Colonic mucosa (tissue), 4 donors: ENCODE measurements around the gene NPB. TPM values are rescaled to one million over a fixed set of nuclear protein-coding genes. Genes with fewer than 3 reads are reported as not detected.

Experiments used
- DNase-seq: peaks from one replicate; pipeline ENCODE4 v3.0.0-alpha.2; 2020
- H3K27ac ChIP-seq: fragments of 200-600 bp; one replicate; pipeline ENCODE4 v1.8.0; 2021
- H3K27me3 ChIP-seq: fragments of 200-600 bp; one replicate; pipeline ENCODE4 v1.8.0; 2021
- H3K36me3 ChIP-seq: fragments of 200-600 bp; one replicate; pipeline ENCODE4 v1.8.0; 2021
- H3K4me1 ChIP-seq: fragments of 200-600 bp; one replicate; pipeline ENCODE4 v1.8.0; 2021; ENCODE audit warnings: mild to moderate bottlenecking
- H3K4me3 ChIP-seq: fragments of 200-600 bp; one replicate; pipeline ENCODE4 v1.8.0; 2021
- H3K9ac ChIP-seq, 2 donors: one replicate each; pipeline ENCODE4 v1.7.0; 2013; ENCODE audit warnings: control low read depth in 2 of 2, low read depth in 2 of 2, low read length in 2 of 2
- H3K9me3 ChIP-seq: fragments of 200-600 bp; one replicate; pipeline ENCODE4 v1.8.0; 2021
- intact Hi-C: fragments of 100-400 bp; cut with DNase I; formaldehyde crosslinking; loops from one replicate; pipeline ENCODE4 v1.14.1; 2022
- total RNA-seq, 2 donors: library from RNA; stranded (reverse); fragmentation: NEBNext Ultra II Directional in 1 of 2; extraction: Animal tissue kit (Norgen Biotek cat#: 25700) in 1 of 2; gene quantifications; one replicate each; pipeline ENCODE4 v1.2.1, GENCODE V29; 2021
- TF ChIP-seq, protein P1 (sequence below): fragments of 200-600 bp; IDR thresholded peaks from one replicate; pipeline ENCODE4 v1.8.0; 2022; ENCODE audit warnings: antibody characterized with exemption, mild to moderate bottlenecking
- donor health status: healthy.
- donor health status: DM: no; HTN: no; CAD: no.
- donor health status: DM: no; HTN: no; CAD: no.

The NPB gene
- total RNA-seq, 2 donors from 2014 or later, result 0.22 TPM; not detected in 1

DNA sequence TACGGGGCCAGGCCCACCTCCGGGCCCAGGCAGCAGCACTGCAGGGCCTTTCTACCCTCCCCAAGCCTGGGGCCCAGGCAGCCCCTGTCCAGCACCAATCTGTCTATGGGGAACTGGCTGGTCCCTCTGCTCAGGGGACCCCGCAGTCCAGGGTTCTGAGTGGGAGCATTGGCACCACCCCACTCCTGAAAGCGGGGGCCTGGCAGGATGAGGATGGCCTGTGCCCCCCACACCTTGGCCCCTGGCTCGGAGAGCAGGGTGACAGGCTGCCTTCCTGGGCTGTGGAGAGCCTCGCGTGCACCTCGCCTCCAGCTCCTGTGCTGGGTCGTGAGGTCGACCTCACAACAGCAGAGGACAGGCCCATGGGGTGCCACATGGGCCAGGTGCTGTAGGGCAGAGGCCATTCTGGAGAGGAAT, 1.4 kb downstream of the NPB start:
- TF ChIP-seq, protein P1, sequence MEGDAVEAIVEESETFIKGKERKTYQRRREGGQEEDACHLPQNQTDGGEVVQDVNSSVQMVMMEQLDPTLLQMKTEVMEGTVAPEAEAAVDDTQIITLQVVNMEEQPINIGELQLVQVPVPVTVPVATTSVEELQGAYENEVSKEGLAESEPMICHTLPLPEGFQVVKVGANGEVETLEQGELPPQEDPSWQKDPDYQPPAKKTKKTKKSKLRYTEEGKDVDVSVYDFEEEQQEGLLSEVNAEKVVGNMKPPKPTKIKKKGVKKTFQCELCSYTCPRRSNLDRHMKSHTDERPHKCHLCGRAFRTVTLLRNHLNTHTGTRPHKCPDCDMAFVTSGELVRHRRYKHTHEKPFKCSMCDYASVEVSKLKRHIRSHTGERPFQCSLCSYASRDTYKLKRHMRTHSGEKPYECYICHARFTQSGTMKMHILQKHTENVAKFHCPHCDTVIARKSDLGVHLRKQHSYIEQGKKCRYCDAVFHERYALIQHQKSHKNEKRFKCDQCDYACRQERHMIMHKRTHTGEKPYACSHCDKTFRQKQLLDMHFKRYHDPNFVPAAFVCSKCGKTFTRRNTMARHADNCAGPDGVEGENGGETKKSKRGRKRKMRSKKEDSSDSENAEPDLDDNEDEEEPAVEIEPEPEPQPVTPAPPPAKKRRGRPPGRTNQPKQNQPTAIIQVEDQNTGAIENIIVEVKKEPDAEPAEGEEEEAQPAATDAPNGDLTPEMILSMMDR, result no peak
- H3K36me3 ChIP-seq, result no peaks in the 10 kb centered on the region
- no peak for DNase-seq
- no peaks in the 10 kb centered on the region for H3K9me3 ChIP-seq
- H3K4me3 ChIP-seq, result no peak overlapping the region
- H3K9ac ChIP-seq, result no peak overlapping the region
- peaks cover 4% of the 10 kb centered on the region for H3K27me3 ChIP-seq
- intact Hi-C loops, result no loop called here
- H3K27ac ChIP-seq, result no peak overlapping the region
- H3K4me1 ChIP-seq, result no peaks in the 10 kb centered on the region

DNA sequence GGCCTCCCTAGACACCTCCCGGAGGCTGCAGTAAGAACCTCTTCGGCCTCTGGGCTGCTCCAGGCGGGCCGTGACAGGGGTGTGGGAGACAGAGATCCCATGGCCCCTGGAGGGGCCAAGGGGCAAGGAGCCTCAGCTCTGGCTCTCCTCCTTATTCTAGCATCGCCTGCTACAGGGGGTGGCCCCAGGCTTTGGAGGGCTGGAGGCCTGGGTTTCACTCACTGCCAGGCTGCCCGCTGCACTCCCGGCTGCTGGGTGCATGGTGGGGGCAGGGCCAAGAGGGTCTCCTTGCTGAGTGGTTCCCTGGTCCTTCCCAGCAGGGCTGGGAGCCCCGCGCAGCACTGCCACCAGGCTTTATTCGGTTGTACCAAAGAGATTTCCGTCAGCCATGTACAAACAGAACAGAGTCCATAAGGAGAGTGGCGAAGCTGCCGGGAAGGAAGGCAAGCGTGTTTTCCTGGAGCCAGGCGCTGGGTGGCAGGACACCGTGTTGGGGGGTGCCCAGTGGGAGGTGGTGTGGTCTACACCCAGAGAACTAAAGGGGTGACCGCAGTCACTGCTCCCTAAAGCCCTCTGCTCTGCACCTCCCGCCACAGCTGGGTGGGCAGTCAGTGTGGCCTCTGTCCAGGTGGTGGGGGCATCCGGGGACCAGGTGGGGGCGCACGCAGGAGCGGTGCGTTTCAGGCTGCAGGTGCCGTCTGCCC, 2.0 kb downstream of the NPB start:
- Histone ChIP-seq H3K27ac (no peak overlapping the region), H3K36me3 (no peaks in the 10 kb centered on the region), H3K27me3 (peaks cover 4% of the 10 kb centered on the region), H3K9me3 (no peaks in the 10 kb centered on the region), H3K4me3 (no peak overlapping the region), H3K9ac (no peak overlapping the region), H3K4me1 (no peaks in the 10 kb centered on the region)
- intact Hi-C loops, result no loop called here
- TF ChIP-seq, protein P1, result no peak
- DNase-seq, result no peak

DNA sequence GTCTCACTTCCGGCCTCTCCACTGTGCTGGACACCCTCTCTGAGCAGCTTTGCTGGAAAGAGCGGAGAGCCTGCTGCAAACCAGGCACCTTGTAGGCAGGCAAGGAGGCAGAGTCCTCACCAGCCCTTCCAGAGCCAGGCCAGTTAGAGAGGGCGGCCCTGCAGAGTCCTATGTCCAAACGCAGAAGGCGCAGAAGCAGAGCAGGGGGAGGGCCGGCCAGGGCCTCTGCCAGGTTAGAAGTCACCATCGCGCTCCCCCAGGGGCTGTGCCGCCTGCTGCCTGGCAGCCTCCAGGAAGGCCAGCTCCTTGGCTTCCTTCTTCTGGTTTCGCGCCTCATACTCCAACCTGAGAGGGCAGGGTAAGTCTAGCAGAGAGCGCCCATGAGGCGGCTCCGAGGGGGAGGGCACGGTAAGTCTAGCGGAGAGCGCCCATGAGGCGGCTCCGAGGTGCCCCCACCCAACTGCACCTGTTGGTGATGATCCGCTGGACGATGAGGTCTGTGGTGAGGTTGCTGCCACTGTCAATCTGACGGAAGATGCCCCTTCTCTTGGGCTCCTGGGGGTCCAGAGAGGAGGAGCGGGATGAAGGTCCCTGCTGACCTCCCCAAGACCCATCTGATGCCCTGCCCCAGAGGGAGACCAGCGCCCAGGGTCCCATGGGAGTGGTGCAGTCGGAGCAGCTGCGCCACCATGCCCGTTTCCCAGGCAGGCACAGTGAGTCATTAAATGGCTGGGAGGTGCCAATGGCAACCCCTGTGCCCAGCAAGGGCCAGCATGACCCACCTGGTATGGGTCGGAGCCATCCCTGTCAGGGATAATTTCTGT, 2.8 kb downstream of the NPB start:
- no peaks in the 10 kb centered on the region for H3K36me3 ChIP-seq
- H3K27ac ChIP-seq, result no peak overlapping the region
- no peak for DNase-seq
- intact Hi-C loops, result no loop called here
- TF ChIP-seq, protein P1, result no peak
- no peak overlapping the region for H3K9ac ChIP-seq
- H3K4me3 ChIP-seq, result no peak overlapping the region
- no peaks in the 10 kb centered on the region for H3K4me1 ChIP-seq
- no peaks in the 10 kb centered on the region for H3K9me3 ChIP-seq
- peaks cover 4% of the 10 kb centered on the region for H3K27me3 ChIP-seq

DNA sequence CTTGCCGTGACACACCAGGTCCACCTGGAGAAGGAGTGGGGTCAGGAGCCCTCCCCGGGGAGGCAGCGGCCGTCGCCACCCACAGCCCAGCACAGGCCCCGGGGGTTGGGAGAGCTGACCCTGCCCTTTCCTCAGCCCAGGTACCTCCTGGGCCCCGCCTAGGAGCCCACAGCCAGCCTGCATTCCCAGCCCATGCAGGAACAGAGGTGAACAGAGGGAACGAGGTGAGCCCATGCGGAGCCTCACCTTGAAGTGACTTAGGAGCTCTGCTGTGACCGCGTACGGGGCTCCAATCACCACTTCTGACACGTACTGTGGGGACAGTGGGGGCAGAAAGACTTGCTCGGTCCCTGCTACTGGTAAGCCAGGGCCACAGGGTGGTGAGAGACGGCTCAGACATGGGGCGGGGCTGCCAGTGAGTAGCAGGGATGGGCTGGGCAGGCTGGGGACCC, 3.4 kb downstream of the NPB start:
- intact Hi-C loops, result no loop called here
- Histone ChIP-seq H3K9me3 (no peaks in the 10 kb centered on the region), H3K4me1 (no peaks in the 10 kb centered on the region), H3K27me3 (peaks cover 4% of the 10 kb centered on the region), H3K9ac (no peak overlapping the region), H3K4me3 (no peak overlapping the region), H3K27ac (no peak overlapping the region), H3K36me3 (no peaks in the 10 kb centered on the region)
- no peak for DNase-seq
- TF ChIP-seq, protein P1, result no peak

DNA sequence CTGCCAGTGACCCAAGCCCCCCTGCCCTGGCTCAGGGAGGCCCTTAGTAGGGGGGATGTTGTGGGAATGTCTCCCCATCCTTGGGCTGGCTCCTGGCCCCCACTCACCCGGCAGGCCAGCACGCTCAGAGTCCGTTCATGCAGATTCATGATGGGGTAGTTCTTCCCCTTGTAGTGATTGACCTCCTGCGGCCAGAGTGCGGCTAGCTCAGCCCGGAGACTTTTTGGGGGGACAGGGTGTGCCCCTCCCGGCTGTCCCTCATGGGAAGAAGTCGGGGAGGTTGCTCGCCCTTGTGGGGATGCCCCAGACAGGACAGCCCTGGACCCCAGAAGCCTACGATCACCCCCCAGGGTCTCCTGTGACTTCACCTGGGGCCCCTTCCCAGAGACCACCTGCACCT, 4.0 kb downstream of the NPB start:
- DNase-seq, result no peak
- H3K4me3 ChIP-seq, result no peak overlapping the region
- no peaks in the 10 kb centered on the region for H3K9me3 ChIP-seq
- no peaks in the 10 kb centered on the region for H3K36me3 ChIP-seq
- H3K27ac ChIP-seq, result no peak overlapping the region
- TF ChIP-seq, protein P1, result no peak
- intact Hi-C loops, result no loop called here
- H3K9ac ChIP-seq, result no peak overlapping the region
- H3K4me1 ChIP-seq, result no peaks in the 10 kb centered on the region
- peaks cover 4% of the 10 kb centered on the region for H3K27me3 ChIP-seq
